Aorta (tissue), 5 donors: Measurements from ENCODE around the gene BMP4. TPM values are rescaled to one million over a fixed set of nuclear protein-coding genes. Genes with fewer than 3 reads are reported as not detected.

Source experiments
- ATAC-seq: fragments of 200-7000 bp; cut with Tn5 transposase; one replicate; pipeline ENCODE4 v1.9.1; 2022; ENCODE audit warnings: moderate library complexity; ENCODE audit not compliant: low FRiP score
- DNase-seq, 2 donors: peaks; one replicate each; pipeline ENCODE4 v3.0.0-alpha.2; 2020
- H3K27ac ChIP-seq, 2 donors: one replicate each; pipeline ENCODE4 v1.5.1; 2013; ENCODE audit warnings: low read length in 2 of 2, mild to moderate bottlenecking in 2 of 2, moderate library complexity in 2 of 2, control low read depth in 1 of 2, inconsistent platforms in 1 of 2, low read depth in 1 of 2
- H3K27me3 ChIP-seq, 2 donors: one replicate each; pipeline ENCODE4 v1.6.1; 2013; ENCODE audit warnings: control low read depth in 1 of 2, low read length in 1 of 2, mild to moderate bottlenecking in 1 of 2, moderate library complexity in 1 of 2; ENCODE audit not compliant: insufficient read depth in 2 of 2, control insufficient read depth in 1 of 2
- H3K36me3 ChIP-seq, 2 donors: one replicate each; pipeline ENCODE4 v1.6.1; 2013; ENCODE audit warnings: control low read depth in 1 of 2, low read length in 1 of 2, mild to moderate bottlenecking in 1 of 2; ENCODE audit not compliant: insufficient read depth in 2 of 2, control insufficient read depth in 1 of 2
- H3K4me1 ChIP-seq, 2 donors: one replicate each; pipeline ENCODE4 v1.6.1; 2013; ENCODE audit warnings: low read length in 2 of 2, control low read depth in 1 of 2, mild to moderate bottlenecking in 1 of 2, moderate library complexity in 1 of 2; ENCODE audit not compliant: insufficient read depth in 2 of 2, control insufficient read depth in 1 of 2
- H3K4me3 ChIP-seq, 2 donors: one replicate each; pipeline ENCODE4 v1.5.1; 2013; ENCODE audit warnings: low read length in 2 of 2, control low read depth in 1 of 2, mild to moderate bottlenecking in 1 of 2
- H3K9me3 ChIP-seq: one replicate; pipeline ENCODE4 v1.6.1; 2013; ENCODE audit warnings: mild to moderate bottlenecking, low read length; ENCODE audit not compliant: control insufficient read depth
- WGBS, 2 donors: extraction: QIAGEN DNeasy Blood & Tissue Kit; methylation state at CpG; one replicate each; pipeline ENCODE4 v1.1.7; 2013; 5-methylcytosine and 5-hydroxymethylcytosine counted together
- intact Hi-C, 2 donors: fragments of 100-400 bp; cut with DNase I; formaldehyde crosslinking; loops; one replicate each; pipeline versions ENCODE4 v1.14.2 to v1.15.0; 2022
- polyA plus RNA-seq, 2 donors: library from polyadenylated mRNA; stranded (reverse); fragments of 200-250 nt; gene quantifications; one replicate each; pipeline ENCODE4 v1.2.3, GENCODE V29; 2013
- total RNA-seq, 2 donors: library from RNA; stranded (reverse); fragmentation: NEBNext Ultra II Directional; extraction: Animal tissue kit (Norgen Biotek cat#: 25700); gene quantifications; one replicate each; pipeline ENCODE4 v1.2.1, GENCODE V29; 2021
- donor health status: healthy with polysubstance abuse.
- donor health status: Bipolar disorder and iron deficiency.
- donor health status: DM: no; HTN: no; CAD: no.
- donor health status: DM: no; HTN: no; CAD: no.
- donor health status: DM: yes; HTN: yes; CAD: no.

The BMP4 gene
- total and polyA plus RNA-seq, 4 donors, result 7.8 to 28.5 (median 12.8) TPM

GRCh38 chr14:53951243-53951626 is 5.4 kb downstream of the BMP4 start:
- H3K9me3 ChIP-seq, result no peaks in the 10 kb centered on the region
- no peaks in the 10 kb centered on the region for H3K36me3 ChIP-seq
- WGBS, 2 donors, result 88 to 92% methylated on average over 6 of the region's 6 CpGs
- intact Hi-C loops, result loop anchor here (5.0 to 10.0 kb wide), 4 partner anchors 51 to 384 kb away; no protein-coding TSS in a partner anchor
- H3K27ac ChIP-seq, result no peak overlapping the region
- no peaks in the 10 kb centered on the region for H3K27me3 ChIP-seq
- no peak for DNase-seq
- no peaks in the 10 kb centered on the region for H3K4me1 ChIP-seq
- no peak overlapping the region for H3K4me3 ChIP-seq
- ATAC-seq, result no peak

DNA sequence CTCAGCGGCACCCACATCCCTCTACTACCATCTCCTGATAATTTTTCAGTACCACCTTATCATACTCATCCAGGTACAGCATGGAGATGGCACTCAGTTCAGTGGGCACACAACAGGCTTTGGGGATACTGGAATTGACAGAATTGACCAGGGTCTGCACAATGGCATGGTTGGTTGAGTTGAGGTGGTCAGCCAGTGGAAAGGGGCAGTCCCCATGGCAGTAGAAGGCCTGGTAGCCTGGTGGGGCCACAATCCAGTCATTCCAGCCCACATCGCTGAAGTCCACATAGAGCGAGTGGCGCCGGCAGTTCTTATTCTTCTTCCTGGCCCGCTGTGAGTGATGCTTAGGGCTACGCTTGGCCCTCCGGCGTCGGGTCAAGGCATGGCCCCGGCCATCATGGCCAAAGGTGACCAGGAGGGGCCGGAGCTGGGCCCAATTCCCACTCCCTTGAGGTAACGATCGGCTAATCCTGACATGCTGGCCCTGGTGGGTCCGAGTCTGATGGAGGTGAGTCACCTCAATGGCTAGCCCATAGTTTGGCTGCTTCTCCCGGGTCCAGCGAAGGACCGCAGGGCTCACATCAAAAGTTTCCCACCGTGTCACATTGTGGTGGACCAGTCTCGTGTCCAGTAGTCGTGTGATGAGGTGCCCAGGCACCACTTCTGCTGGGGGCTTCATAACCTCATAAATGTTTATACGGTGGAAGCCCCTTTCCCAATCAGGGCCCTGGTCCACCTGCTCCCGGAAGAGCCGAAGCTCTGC is 6.4 kb downstream of the BMP4 start:
- no peaks in the 10 kb centered on the region for H3K4me1 ChIP-seq
- H3K4me3 ChIP-seq, result no peak overlapping the region
- no peak overlapping the region for H3K27ac ChIP-seq
- no peaks in the 10 kb centered on the region for H3K36me3 ChIP-seq
- ATAC-seq, result no peak
- no peaks in the 10 kb centered on the region for H3K27me3 ChIP-seq
- no peaks in the 10 kb centered on the region for H3K9me3 ChIP-seq
- intact Hi-C loops, result loop anchor here (5.0 to 10.0 kb wide), 4 partner anchors 52 to 385 kb away; no protein-coding TSS in a partner anchor
- DNase-seq, result peak in 1 of 2 donors; percentile 59
- 97 to 98% methylated on average over 24 of the region's 24 CpGs for WGBS, 2 donors

GRCh38 chr14:53949201-53949600 is 7.4 kb downstream of the BMP4 start:
- Histone ChIP-seq H3K4me1 (no peaks in the 10 kb centered on the region), H3K4me3 (no peak overlapping the region), H3K27ac (no peak overlapping the region), H3K27me3 (no peaks in the 10 kb centered on the region), H3K9me3 (no peaks in the 10 kb centered on the region), H3K36me3 (no peaks in the 10 kb centered on the region)
- 95 to 96% methylated on average over 1 of the region's 1 CpG for WGBS, 2 donors
- no peak for ATAC-seq
- intact Hi-C loops, result no loop called here
- no peak for DNase-seq

DNA sequence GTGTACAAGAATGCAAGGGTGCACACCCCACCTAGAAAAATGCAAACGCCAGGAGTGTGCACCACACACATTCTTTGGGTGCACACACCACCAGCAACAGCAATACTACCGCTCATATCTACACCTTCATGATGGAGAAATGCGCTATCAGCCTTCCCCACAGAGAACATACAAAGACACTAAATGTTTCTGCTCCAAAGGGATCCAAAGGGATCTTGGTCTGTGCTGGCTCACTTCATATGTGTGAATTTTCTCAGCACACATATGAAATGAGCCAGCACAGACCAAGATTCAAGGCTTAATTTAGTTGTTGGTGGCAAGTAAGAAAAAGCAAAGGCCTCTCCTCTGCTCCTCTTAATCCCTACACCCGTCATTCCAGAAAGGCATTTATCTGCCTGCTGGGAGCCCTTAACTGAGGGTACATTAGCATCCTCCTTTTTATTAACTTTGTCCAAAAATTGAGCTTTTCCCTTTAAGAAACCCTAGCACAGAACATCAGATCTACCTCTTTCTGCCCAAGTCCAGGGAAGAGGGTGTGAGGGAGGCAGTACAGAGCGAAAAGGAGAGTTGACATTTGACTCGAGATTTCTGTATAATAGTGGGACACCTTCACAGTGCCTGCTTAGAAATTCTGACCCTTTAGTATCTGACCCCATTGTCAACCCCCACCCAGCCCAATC is 8.3 kb downstream of the BMP4 start:
- WGBS, 2 donors, result 76 to 93% methylated on average over 6 of the region's 6 CpGs
- no peak overlapping the region for H3K27ac ChIP-seq
- H3K4me1 ChIP-seq, result no peaks in the 10 kb centered on the region
- intact Hi-C loops, result no loop called here
- no peaks in the 10 kb centered on the region for H3K9me3 ChIP-seq
- no peaks in the 10 kb centered on the region for H3K36me3 ChIP-seq
- DNase-seq (no peak), ATAC-seq (no peak)
- no peak overlapping the region for H3K4me3 ChIP-seq
- no peaks in the 10 kb centered on the region for H3K27me3 ChIP-seq

- no peak for DNase-seq
- Histone ChIP-seq H3K9me3 (no peaks in the 10 kb centered on the region), H3K27me3 (no peaks in the 10 kb centered on the region), H3K36me3 (no peaks in the 10 kb centered on the region), H3K4me1 (no peaks in the 10 kb centered on the region), H3K4me3 (no peak overlapping the region), H3K27ac (no peak overlapping the region)
- intact Hi-C loops, result no loop called here
- 62 to 71% methylated on average over 12 of the region's 12 CpGs for WGBS, 2 donors
- ATAC-seq, result no peak
Measured at GRCh38 chr14:53947452-53948204, 9.0 kb downstream of the BMP4 start.

DNA sequence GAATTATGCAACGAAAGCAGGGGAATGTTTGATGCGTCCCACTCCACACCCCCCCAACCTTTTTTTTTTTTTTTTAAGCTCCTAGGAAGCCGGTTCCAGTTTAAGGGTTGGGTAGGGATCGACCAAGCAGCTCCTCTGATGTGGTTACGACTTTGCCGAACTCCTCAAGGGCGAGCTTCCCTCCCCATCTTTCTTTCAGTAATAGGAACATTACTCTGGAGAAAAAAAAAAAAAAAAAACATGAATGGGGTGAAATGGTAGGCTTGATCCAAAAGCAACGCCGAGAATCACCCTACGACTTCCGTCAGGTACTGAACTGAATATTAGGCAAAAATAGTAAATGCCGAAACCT is 9.6 kb downstream of the BMP4 start:
- Histone ChIP-seq H3K27ac (no peak overlapping the region), H3K4me3 (peak overlapping the region; percentile 4 to 25), H3K27me3 (no peaks in the 10 kb centered on the region), H3K36me3 (no peaks in the 10 kb centered on the region), H3K4me1 (no peaks in the 10 kb centered on the region), H3K9me3 (no peaks in the 10 kb centered on the region)
- DNase-seq, result no peak
- 34 to 42% methylated on average over 12 of the region's 12 CpGs for WGBS, 2 donors
- intact Hi-C loops, result no loop called here
- ATAC-seq, result no peak

DNA sequence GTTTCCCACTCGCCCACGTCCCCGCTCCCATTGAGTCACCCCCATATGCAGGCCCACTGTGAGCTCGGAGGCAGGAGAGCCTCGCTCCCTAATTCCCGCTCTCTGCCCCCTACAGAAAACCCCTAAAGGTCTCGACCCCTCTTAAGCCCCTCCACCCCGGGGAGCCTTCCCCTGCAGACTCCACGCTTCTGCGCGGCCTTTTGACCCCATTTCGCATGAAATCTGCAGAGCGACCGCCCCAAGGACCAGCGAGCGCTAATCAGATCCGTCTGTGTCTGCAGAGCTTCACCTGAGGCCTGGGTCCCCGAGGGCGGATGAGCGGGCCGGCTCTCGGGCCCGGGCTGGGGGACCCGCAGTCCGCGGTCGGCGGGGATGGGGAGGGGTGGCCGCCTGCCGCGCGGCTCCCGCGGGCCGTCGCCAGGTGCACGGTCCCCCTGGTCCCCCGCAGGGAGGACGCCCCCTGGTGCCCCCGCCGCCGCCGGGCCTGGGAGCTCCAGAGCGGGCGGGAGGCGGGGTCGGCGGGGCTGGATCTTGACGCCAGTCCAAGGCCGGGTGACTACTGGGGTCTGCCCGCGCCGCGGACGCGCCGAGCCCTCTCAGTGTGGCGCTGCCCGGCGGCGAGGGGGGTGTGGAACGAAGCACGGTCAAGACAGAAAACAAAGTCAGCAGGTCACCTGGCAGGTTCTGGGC is 10.1 kb downstream of the BMP4 start:
- Histone ChIP-seq H3K36me3 (no peaks in the 10 kb centered on the region), H3K4me1 (no peaks in the 10 kb centered on the region), H3K4me3 (peak overlapping the region; percentile 4 to 25), H3K27ac (no peak overlapping the region), H3K27me3 (no peaks in the 10 kb centered on the region), H3K9me3 (no peaks in the 10 kb centered on the region)
- ATAC-seq (no peak), DNase-seq (peak in 1 of 2 donors; percentile 74)
- intact Hi-C loops, result no loop called here
- 24% methylated on average over 52 to 63 of the region's 63 CpGs for WGBS, 2 donors

- Histone ChIP-seq H3K27ac (no peak overlapping the region), H3K4me1 (no peaks in the 10 kb centered on the region), H3K36me3 (no peaks in the 10 kb centered on the region), H3K9me3 (no peaks in the 10 kb centered on the region), H3K27me3 (no peaks in the 10 kb centered on the region), H3K4me3 (no peak overlapping the region)
- no peak for DNase-seq
- intact Hi-C loops, result no loop called here
- WGBS, 2 donors, result 82% methylated on average over 14 of the region's 14 CpGs
- ATAC-seq, result peak; percentile 9
Measured at GRCh38 chr14:53946071-53946403, 10.6 kb downstream of the BMP4 start.
